ENCODE measurements around the gene CHAF1A.

The CHAF1A gene

DNA sequence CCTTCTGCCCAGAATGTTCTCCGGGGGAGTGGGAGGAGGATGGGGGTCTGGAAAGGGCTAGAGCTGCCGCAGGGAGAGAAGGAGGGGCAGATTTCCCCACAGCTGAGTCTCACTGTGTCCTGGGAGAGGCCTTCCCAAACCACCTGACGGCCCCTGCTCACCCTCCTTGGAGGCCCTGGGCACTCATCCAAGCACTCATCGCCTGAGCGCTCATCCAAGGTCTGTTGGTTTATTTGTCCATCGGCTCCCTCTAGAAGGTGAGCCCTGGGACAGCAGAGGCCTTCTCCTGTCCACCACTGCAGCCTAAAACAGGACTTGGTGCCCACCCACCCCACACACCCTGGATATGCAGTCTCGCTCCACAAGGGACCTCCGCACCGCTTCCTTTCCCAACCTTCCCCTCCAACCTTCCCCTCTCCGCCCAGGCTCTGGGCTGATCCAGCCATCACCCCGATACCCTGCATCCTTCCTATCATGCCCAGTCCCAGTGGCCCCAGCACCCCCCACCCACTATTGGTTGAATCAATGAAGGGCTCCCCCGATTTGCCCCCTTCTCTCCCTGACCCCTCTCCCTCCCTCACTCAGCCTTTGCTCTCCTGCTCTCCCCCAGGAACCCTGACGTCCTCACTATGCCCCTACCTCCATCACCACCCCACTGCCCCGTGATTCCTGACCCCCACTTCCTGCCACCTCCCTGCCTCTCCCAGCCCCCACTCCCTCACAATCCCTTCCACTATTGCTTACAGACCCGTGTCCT is 53.5 kb downstream of the CHAF1A start:
- DNase-seq (ENCODE audit: low read depth, low spot score): no peak

DNA sequence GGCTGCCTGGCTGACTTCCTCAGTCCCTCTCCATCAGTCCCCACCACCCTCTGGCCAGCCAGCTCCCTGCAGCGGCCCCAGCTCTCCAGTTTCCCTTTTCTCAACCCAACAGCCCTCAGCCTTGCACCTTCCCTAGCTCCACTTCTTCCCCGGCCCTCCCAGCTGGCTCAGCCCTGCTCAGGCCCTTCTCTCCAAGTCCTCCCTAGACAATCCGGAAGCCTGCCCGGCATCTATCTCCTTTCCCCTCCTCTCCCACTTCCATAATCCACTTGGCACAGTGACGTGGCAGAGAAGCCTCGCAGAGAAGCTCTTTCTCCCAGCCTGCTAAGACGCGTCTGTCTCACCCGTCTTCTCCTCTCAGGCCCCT is 54.0 kb downstream of the CHAF1A start:
- no peak for DNase-seq (ENCODE audit: low read depth, low spot score)

DNA sequence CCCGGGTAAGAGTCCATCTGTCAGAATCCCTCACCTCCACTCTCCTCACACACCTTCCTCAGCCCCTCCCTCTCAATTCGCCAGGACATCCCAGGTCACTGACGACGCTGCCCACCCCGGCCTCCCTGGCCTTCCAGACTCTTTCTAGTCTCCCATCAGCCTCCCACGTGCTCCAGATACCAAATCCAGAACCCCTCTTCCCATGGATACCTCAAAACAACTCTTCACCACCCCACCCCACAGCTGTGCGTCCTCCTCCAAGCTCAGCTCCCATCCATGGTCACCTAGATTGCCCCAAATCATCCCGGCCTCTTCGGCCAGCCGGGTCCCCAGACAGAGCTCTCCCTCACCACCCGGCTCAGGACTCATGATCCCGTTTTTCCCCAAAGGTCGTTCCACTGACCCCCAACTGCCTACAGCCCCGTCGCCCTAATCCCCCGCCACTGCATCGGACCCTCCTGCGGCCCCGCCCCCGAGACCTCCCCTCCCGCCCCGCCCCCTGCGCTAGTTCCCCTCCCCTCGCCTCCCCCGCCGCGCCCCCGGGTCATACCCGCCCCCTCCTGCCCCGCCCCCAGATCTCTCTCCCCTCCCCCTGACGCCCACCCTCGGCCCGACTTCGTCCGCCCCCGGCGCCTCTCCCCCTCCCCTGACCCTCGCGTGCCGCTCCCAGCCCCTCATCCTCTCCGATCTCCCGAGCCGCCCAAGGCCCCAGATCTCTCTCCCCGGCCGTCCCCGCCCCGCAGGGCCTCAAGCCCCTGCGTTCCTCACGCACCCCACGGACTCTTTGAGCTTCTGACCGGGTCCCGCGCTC is 54.6 kb downstream of the CHAF1A start:
- no peak for DNase-seq (ENCODE audit: low read depth, low spot score)

DNA sequence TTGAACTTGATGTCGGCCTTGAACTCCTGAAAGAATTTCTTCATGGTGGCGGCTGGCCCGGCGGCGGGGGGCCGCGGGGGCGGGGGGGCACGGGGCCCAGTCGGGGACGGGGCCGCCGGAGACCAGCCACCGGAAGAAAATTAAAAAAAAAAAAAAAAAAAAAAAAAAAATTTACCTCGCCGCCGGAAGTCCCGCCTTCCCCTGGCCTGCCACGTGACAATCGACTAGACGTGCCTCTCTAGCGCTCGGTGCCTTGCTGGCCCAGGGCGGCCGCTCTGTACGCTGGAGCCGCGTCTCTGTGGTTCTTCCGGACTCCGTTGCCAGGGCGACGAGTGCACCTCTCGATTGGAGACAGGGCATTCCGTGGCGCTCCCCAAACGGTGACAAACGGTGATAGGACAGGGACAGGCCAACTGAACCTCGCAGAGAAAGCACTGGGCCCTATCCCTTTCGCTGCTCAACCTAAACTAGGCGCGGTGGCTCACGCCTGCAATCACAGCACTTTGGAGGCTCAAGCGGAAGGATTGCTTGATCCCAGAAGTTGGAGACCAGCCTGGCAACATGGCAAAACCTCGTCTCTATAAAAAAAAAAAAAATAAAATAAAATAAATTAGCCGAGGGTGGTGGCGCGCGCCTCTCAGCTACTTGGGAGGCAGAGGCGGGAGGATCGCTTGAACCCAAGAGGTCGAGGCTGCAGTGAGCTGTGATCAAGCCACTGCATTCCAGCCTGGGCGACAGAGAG is 55.4 kb downstream of the CHAF1A start, which contains the start of gene UBXN6:
UBXN6 (minus strand) TSS at position 141 of the 742 bp plus-strand sequence; CDS start at position 44, 97 bp downstream.
- DNase-seq (ENCODE audit: low read depth, low spot score): peak; percentile 93

DNA sequence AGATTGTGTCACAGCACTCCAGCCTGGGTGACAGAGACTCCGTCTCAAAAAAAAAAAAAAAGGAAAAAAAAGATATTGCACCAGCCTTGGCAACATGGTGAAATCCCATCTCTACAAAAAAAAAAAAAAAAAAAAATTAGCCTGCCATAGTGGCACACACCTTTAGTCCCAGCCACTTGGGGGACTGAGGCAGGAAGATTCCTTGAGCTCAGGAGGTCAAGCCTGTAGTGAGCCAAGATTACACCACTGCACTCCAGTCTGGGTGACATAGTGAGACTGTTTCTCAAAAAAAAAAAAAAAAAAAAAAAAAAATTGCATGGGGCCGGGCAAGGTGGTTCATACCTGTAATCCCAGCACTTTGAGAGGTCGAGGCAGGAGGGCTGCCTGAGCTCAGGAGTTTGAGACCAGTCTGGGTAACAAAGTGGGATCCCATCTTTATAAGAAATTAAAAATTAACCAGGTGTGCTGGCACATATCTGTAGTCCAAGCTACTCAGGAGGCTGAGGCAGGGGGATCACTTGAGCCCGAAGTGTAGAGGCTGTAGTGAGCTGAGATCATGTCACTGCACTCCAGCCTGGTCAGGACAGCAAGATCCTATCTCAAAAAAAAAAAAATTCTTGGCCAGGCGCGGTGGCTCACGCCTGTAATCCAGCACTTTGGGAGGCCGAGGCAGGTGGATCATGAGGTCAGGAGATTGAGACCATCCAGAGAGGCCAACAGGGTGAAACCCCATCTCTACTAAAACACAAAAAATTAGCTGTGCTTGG is 62.6 kb downstream of the CHAF1A start:
- DNase-seq (ENCODE audit: low read depth, low spot score): no peak

DNA sequence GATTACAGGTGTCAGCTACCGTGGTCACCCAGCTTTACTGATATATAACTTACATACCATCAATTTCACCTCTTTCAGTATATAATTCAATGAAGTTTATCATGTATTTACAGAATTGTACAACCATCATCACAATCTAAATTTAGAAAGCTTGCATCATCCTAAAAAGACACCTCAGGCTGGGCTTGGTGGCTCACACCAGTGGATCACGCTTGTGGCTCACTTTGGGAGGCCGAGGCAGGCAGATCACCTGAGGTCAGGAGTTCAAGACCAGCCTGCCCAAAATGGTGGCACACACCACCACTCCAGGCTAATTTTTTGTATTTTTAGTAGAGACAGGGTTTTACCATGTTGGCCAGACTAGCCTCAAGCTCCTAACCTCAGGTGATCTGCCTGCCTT is 65.4 kb downstream of the CHAF1A start:
- DNase-seq (ENCODE audit: low read depth, low spot score): no peak

DNA sequence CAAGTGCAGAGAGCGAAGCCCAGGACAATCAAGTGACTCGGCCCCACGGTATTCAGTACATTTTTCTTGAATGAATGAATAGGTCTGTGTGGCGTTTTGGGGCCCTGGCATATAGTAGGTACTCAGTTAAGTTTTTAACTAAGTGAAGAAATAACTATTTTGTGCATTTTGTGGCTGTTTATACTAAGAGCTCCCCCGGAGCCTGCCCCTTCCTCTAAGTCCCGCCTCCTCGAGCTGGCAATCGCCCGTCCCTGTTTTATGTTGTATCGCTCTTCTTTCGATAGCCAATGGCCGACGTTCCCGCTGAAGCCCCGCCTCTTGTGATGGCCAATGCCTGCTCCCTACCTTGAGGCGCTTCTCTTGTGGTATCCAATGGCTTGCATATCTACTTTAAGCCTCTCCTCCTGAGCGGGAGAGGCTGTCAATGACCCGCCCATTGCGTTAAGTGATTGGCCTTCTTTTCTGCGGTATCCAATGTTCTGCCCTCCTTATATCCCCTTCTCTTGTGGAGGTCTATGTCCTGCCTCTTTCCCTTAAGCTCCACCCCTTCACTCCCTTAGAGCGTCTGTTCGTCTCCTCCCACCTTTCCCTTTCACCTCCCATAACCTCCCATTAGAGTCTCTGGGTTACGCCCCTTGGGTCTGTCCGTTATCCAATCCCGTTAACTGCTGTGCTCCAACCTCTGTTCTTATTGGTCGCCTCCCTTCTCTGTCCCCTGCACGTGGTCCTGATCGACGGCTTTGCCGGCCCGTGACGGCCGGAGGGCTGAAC is 69.1 kb downstream of the CHAF1A start:
- peak; percentile 95 for DNase-seq (ENCODE audit: low read depth, low spot score)

DNA sequence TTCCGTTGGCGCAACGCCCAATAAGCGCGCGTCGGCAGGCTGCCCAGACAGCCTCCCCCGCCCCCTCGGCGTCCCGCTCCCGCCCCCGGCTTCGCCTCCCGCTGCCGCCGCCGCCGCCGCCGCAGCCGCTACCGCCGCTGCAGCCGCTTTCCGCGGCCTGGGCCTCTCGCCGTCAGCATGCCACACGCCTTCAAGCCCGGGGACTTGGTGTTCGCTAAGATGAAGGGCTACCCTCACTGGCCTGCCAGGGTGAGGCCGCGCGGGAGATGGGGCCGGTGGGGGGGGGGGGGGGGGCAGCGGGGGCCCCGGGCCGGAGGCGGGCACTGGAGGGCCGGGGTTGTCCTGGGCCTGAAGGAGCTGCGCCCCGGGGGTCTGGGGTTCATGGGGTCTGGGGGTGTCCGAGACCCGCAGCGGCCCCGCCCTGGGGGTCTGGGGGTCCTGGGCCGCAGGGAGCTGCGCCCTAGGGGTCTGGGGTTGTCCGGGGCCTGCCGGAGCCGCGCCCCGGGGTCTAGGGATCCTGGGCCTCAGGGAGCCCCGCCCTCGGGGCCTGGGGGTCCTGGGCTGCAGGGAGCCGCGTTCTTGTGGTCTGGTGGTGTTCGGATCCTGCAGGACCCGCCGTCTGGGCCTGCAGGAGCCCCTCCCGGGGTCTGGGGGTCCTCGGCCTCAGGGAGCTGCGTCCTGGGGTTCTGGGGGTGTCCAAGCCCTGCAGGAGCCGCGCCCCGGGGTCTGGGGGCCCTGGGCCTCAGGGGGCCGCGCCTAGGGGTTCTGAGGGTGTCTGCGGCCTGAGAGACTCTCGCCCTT is 69.9 kb downstream of the CHAF1A start, which contains the start of gene HDGFL2:
HDGFL2 (plus strand) TSS at position 124 of the 801 bp plus-strand sequence; CDS start at position 178, 54 bp downstream.
- DNase-seq (ENCODE audit: low read depth, low spot score): no peak

DNA sequence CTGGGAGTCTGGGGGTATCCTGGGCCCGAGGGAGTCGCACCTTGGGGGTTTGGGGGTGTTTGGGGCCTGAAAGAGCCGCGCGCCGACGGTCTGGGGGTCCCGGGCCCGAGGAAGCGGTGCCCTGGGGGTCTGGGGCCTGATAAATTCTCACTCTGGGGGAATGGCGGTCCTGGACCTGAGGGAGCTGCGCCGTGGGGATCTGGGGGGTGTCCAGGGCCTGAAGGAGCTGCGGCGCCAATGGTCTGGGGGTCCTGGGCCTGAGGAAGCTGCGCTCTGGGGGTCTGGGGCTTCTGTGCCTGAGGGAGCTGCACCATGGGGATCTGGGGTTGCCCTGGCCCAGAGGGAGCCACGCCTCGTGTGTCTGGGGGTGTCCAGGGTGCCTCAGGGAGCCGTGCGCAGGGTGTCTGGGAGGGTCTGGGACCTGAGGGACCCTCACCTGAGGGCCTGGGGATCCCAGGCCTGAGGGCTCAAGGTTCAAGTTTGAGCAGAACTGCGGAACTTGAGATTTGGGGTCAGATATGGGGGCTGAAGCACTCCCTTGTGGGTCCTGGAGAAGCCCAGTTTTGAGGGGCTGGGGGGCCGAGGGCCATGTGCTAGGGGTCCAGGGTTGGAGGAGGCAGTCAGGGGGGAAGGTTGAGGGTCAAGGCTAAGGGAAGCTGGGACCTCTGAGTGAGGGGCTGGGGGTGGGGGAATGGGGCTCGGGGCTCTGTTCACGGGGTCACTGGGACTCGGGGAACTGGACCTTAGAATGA is 70.7 kb downstream of the CHAF1A start:
- no peak for DNase-seq (ENCODE audit: low read depth, low spot score)

DNA sequence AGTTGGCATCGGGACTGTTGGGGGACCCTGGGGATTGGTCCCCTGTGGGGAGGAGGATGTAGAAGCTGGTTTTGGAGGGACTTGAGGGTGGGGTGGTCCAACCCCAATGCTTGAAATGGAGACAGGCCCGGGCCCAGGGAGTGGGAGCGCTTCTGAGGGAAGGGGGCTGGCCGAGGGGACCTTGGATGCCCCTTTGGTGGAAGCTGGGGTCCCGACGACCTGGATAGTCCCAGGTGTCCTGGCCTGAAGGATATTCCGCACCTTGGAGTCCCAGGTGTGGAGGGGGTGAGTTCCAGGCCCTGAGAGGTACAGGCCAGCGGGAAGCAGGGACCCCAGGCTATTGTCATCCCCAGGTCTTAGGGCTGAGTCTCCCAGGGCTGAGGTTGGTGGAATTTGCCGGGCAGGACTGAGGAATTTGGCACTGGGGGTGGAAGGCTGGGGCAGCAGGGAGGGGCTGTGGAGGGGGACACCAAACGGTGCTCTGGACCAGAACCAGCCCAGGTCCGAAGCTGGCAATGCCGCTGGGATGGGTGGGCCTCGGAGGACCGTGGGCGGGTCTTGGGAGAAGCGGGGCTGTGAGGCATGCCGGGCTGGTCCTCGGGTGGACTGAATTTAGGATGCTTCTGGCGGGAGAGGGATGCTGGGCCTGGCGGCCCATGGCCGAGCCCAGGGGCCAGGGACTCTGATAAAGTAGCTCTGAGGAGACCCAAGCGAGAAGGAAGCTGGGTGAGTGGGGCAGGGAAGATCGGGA is 71.5 kb downstream of the CHAF1A start:
- no peak for DNase-seq (ENCODE audit: low read depth, low spot score)

DNA sequence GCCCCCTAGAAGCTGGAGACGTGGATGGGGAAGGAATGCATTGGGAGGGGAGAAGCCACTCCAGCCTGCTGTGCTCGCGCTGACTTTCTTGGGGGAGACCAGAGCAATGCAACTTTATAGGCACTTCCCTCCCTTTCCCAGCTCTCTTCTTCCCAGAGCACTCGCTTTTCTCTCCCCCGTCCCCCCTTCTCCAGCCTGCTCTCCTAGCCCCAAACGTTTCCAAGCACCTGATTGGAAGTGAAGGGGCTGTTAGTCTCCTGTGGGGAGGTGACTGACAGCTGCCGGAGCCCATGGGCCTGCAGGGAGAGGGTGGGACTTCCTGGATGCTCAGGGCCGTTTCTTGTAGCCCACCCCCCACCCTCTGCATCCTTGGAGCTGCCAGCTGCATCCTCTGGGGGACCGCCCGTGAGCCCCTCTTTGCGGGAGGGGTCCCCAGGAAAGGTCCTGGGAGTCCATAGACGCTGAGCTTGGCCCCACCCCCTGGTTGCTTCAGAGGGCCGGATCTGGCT is 72.1 kb downstream of the CHAF1A start:
- no peak for DNase-seq (ENCODE audit: low read depth, low spot score)

DNA sequence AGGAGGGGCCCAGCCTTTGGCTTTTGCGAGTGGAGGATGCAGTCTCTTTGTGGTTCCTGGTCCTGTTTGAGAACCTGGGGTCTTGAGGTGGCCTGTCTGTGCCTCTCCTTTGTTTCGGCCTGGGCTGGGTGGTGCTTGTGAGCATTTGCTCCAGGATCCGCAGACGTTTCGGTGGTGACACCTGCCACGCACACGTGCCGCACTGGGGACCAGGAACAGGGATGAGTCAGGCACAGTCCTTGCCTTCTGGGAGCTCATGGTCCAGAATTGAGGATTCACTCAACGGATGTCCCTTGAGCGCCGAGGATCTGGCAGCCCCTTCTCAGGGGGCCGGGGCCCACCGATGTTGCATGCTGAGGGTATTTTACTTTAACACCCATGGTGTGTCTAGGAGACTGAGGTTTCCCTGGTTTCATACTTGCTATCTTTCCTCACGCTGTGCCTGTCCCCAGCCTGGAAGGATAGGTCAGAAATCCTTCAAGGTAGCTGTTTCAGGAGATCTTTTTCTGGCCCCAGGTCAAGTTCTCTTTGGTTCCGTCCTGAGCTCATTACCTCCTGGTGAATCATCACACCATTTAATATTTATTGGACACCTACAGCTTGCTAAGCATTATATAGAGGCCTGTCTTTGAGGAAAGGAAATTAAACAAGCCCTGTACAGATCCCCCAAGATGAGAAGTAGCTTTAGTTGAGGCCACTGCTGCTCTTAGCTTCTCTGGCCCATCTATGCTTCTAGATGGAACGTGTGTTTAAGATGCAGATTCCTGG is 74.8 kb downstream of the CHAF1A start:
- DNase-seq (ENCODE audit: low read depth, low spot score): no peak

DNA sequence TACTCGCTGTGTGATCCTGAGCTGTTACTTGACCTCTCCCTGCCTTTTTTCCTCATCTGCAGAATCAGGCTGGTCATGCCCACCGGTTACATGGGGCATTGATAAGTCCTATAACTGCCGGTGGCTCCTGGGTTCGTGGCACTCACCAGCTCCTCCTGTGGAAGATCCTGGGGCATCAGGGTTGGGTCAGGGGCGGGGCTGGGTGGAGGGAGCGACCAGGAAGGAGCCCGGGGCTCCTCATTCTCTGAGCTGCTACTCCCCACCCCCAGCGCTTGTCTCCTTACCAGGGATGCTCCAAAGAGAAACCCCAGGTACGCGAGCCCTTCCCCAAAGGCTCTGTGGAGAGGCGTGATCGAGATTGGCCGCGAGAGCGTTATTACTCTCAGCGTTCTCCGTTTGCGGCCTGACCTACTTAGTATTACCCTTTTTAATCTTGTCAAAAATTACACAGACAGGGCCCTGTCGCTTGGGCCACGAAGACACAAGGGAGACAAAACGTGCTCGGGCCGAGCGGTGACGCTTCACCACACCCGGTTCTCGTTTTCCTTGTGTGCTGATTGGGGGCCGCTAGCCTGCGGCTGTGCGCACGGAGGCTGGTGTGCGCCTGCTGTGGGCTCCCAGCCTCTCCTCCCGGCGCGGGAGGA is 80.4 kb downstream of the CHAF1A start:
- DNase-seq (ENCODE audit: low read depth, low spot score): no peak

DNA sequence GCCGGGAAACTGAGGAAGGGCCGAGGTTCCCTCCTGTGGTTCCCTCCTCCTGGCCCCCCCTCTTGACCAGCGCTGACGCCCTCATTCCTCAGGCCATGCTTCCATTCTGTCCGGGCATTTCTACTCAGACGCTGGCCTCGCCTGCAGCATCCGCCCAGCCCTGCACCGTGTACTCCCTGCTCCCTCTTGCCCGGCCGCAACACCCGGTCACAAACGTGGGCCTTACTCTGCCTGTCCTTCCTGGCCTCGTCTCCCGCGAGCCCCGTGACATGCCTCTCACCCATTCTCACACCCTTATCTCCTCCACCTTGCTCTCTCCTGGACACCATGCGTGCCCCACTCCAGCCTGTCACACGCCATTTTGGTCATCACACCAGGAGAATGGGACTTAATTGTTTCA is 80.9 kb downstream of the CHAF1A start:
- no peak for DNase-seq (ENCODE audit: low read depth, low spot score)

DNA sequence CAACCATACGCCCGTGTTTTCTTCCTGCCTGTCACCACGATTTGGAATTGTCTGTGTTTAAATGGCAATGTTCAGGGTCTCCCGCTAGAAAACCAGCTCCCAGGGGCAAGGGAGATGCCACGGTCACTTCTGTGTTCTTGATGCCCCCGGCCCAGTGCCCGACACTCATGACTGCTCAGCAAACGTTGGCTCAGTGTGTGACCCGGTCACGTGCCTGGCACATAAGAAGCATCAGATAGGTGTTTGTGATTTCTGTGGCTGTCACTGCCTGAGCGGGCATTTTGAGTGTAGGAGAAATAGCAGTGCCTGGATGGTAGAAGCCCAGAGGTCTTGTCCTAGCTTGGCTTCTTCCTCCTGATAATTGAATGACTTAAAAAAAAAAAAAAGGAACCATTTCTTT is 85.1 kb downstream of the CHAF1A start:
- DNase-seq (ENCODE audit: low read depth, low spot score): no peak

DNA sequence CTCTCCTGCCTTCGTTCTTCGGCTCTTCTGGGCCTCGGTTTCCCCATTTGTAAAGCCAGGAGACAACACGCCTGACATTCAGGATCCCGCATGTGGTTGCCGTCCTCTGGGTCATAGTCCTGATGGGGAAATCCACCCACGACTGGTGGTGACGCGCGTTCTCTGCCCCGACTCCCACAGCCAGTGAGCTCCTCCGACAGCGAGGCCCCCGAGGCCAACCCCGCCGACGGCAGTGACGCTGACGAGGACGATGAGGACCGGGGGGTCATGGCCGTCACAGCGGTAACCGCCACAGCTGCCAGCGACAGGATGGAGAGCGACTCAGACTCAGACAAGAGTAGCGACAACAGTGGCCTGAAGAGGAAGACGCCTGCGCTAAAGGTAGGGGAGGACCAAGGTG is 86.1 kb downstream of the CHAF1A start:
- no peak for DNase-seq (ENCODE audit: low read depth, low spot score)

DNA sequence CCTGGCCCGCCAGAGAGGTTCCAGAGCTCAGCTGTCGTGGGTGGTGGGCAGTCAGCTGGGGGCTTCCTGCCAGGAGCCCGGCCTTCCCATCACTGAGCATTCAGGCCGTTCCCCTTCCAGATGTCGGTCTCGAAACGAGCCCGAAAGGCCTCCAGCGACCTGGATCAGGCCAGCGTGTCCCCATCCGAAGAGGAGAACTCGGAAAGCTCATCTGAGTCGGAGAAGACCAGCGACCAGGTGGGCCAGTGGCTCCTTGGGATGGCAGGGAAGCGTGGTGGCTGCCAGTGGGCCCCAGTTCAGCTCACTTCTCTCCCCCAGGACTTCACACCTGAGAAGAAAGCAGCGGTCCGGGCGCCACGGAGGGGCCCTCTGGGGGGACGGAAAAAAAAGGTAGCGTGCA is 89.0 kb downstream of the CHAF1A start:
- no peak for DNase-seq (ENCODE audit: low read depth, low spot score)
